KMS-11 (cell line): Measurements from ENCODE around the gene SH3BP4.

Experiments
- H2AFZ ChIP-seq: fragments of 200-600 bp; sonication (generic); 2 replicates; pipeline ENCODE4 v1.6.1; 2016; ENCODE audit warnings: antibody characterized with exemption, mixed run types, low read depth
- H3K27ac ChIP-seq: fragments of 200-600 bp; sonication (generic); 2 replicates; pipeline ENCODE4 v1.6.1; 2016; ENCODE audit warnings: mild to moderate bottlenecking, mixed run types
- H3K27me3 ChIP-seq: fragments of 200-600 bp; sonication (generic); 2 replicates; pipeline ENCODE4 v1.6.1; 2017; ENCODE audit warnings: mild to moderate bottlenecking, low read depth, mixed run types, moderate library complexity; ENCODE audit not compliant: insufficient read depth
- H3K36me3 ChIP-seq: fragments of 200-600 bp; sonication (generic); 2 replicates; pipeline ENCODE4 v1.6.1; 2017; ENCODE audit warnings: mild to moderate bottlenecking, mixed run types; ENCODE audit not compliant: insufficient read depth
- H3K4me1 ChIP-seq: fragments of 200-600 bp; sonication (generic); 2 replicates; pipeline ENCODE4 v1.6.1; 2016; ENCODE audit warnings: mild to moderate bottlenecking, low read depth, mixed run types; ENCODE audit not compliant: poor library complexity, severe bottlenecking
- H3K4me2 ChIP-seq: fragments of 200-600 bp; sonication (generic); 2 replicates; pipeline ENCODE4 v1.7.0; 2016; ENCODE audit warnings: mild to moderate bottlenecking, mixed run types
- H3K4me3 ChIP-seq: fragments of 200-600 bp; sonication (generic); IDR thresholded peaks from 2 replicates; pipeline ENCODE4 v1.6.1; 2017; ENCODE audit warnings: low read depth, low read length, mixed read lengths; ENCODE audit not compliant: insufficient read depth
- H3K79me2 ChIP-seq: fragments of 200-600 bp; sonication (generic); 2 replicates; pipeline ENCODE4 v1.6.1; 2016; ENCODE audit warnings: low read depth, mixed run types; ENCODE audit not compliant: insufficient read depth
- H3K9ac ChIP-seq: fragments of 200-600 bp; sonication (generic); 2 replicates; pipeline ENCODE4 v1.6.1; 2016; ENCODE audit warnings: mild to moderate bottlenecking, mixed run types
- H4K20me1 ChIP-seq: fragments of 200-600 bp; sonication (generic); 2 replicates; pipeline ENCODE4 v1.6.1; 2016; ENCODE audit warnings: mild to moderate bottlenecking, mixed run types; ENCODE audit not compliant: insufficient read depth
- CTCF ChIP-seq: fragments of 200-600 bp; sonication (generic); conservative IDR thresholded peaks from 2 replicates; pipeline ENCODE4 v1.6.1; 2017; ENCODE audit warnings: low read depth, mild to moderate bottlenecking, antibody characterized with exemption, low read length, moderate library complexity, mixed read lengths

The SH3BP4 gene

GRCh38 chr2:234994438-234995321, 42.9 kb downstream of the SH3BP4 start:
- Histone ChIP-seq H3K4me3 (no peak overlapping the region), H3K4me2 (peak overlapping the region; percentile 97), H4K20me1 (no peaks in the 10 kb centered on the region), H3K27ac (peak overlapping the region; percentile 83), H3K79me2 (0 out of 2 replicates have a peak, but pooled peaks cover 10% of the 10 kb centered on the region), H3K4me1 (peaks cover 30% of the 10 kb centered on the region), H3K27me3 (no peaks in the 10 kb centered on the region), H3K36me3 (no peaks in the 10 kb centered on the region), H2AFZ (no peak overlapping the region), H3K9ac (peak overlapping the region; percentile 55; the same call in 1 of the 2 replicates)
- no peak for TF ChIP-seq CTCF

- H2AFZ ChIP-seq, result no peak overlapping the region
- H3K27me3 ChIP-seq, result no peaks in the 10 kb centered on the region
- TF ChIP-seq CTCF, result no peak
- H3K9ac ChIP-seq, result no peak overlapping the region; the same call in 1 of the 2 replicates
- no peak overlapping the region for H3K4me3 ChIP-seq
- H3K4me1 ChIP-seq, result peaks cover 30% of the 10 kb centered on the region
- H3K36me3 ChIP-seq, result no peaks in the 10 kb centered on the region
- H3K79me2 ChIP-seq, result 0 out of 2 replicates have a peak, but pooled peaks cover 10% of the 10 kb centered on the region
- H4K20me1 ChIP-seq, result no peaks in the 10 kb centered on the region
- H3K4me2 ChIP-seq, result no peak overlapping the region; the same call in 1 of the 2 replicates
- H3K27ac ChIP-seq, result peak overlapping the region; percentile 83; the same call in 1 of the 2 replicates
Measured at GRCh38 chr2:234995332-234996068, 43.7 kb downstream of the SH3BP4 start.

GRCh38 chr2:234996069-234996940, 44.5 kb downstream of the SH3BP4 start:
- H2AFZ ChIP-seq, result no peak overlapping the region
- H3K4me2 ChIP-seq, result no peak overlapping the region
- no peak for TF ChIP-seq CTCF
- H3K9ac ChIP-seq, result no peak overlapping the region
- no peaks in the 10 kb centered on the region for H3K36me3 ChIP-seq
- no peak overlapping the region for H3K4me3 ChIP-seq
- H3K79me2 ChIP-seq, result 0 out of 2 replicates have a peak, but pooled peaks cover 10% of the 10 kb centered on the region
- no peaks in the 10 kb centered on the region for H4K20me1 ChIP-seq
- peaks cover 30% of the 10 kb centered on the region for H3K4me1 ChIP-seq
- H3K27me3 ChIP-seq, result no peaks in the 10 kb centered on the region
- no peak overlapping the region for H3K27ac ChIP-seq

GRCh38 chr2:234996941-234997270, 45.1 kb downstream of the SH3BP4 start:
- Histone ChIP-seq H3K36me3 (no peaks in the 10 kb centered on the region), H3K9ac (no peak overlapping the region), H2AFZ (no peak overlapping the region), H3K4me3 (no peak overlapping the region), H3K27ac (no peak overlapping the region), H3K4me1 (peaks cover 30% of the 10 kb centered on the region), H3K4me2 (no peak overlapping the region), H3K79me2 (0 out of 2 replicates have a peak, but pooled peaks cover 10% of the 10 kb centered on the region), H4K20me1 (no peaks in the 10 kb centered on the region), H3K27me3 (no peaks in the 10 kb centered on the region)
- TF ChIP-seq CTCF, result no peak
